Erythroblast (primary cell): Measurements from ENCODE around the gene NSFL1C.

Source experiments
- GATA1 ChIP-seq: IDR thresholded peaks from 2 replicates; pipeline ENCODE4 v1.6.1; 2011; ENCODE audit warnings: low read depth, mild to moderate bottlenecking, control low read depth, low read length, moderate library complexity
- POLR2A ChIP-seq: IDR thresholded peaks from 2 replicates; pipeline ENCODE4 v1.6.1; 2011; ENCODE audit warnings: mild to moderate bottlenecking, low read length

- TF ChIP-seq POLR2A, result no peak
- TF ChIP-seq GATA1, result no peak
Observed at GRCh38 chr20:1401451-1401907, 65.2 kb downstream of the NSFL1C start.
